ENCODE results near the gene SMPDL3B.

DNA sequence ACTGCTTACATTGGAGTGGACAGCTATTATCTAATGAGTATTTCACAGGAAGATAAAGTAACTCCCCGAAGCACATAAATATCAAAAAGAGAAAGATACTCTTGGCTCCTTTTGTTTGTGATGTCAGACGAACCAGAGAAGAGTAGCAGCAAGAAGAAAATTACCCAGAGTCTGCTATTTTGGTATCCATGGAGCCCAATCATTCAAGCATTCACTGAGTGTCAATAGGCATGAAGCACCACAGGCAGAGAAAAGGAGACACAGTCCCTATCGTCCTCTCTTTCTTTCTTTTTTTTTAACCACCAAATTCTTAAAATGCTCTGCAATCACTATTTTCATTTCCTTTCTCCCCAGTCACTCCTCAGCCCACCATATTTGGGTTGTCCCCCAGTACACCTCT lies 40.3 kb upstream of the SMPDL3B start:
- TF ChIP-seq, protein P1, sequence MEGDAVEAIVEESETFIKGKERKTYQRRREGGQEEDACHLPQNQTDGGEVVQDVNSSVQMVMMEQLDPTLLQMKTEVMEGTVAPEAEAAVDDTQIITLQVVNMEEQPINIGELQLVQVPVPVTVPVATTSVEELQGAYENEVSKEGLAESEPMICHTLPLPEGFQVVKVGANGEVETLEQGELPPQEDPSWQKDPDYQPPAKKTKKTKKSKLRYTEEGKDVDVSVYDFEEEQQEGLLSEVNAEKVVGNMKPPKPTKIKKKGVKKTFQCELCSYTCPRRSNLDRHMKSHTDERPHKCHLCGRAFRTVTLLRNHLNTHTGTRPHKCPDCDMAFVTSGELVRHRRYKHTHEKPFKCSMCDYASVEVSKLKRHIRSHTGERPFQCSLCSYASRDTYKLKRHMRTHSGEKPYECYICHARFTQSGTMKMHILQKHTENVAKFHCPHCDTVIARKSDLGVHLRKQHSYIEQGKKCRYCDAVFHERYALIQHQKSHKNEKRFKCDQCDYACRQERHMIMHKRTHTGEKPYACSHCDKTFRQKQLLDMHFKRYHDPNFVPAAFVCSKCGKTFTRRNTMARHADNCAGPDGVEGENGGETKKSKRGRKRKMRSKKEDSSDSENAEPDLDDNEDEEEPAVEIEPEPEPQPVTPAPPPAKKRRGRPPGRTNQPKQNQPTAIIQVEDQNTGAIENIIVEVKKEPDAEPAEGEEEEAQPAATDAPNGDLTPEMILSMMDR (IDR thresholded peaks at IDR 0.05; ENCODE audit: low read depth, low read length, poor library complexity, severe bottlenecking), result no peak
- no peak for TF ChIP-seq EZH2phosphoT487 (IDR thresholded peaks at IDR 0.05; ENCODE audit: borderline replicate concordance, low read length)
